Lower leg skin (tissue), 4 donors: ENCODE results near the gene FAM24B. TPM values are rescaled to one million over a fixed set of nuclear protein-coding genes. Genes with fewer than 3 reads are reported as not detected.
"Not testable (repeated sequence)": the region's sequence is repeated elsewhere in the genome, so short reads cannot be mapped to it uniquely, and the experiment has no call there.

Source experiments
- DNase-seq, 2 donors: peaks; one replicate each; pipeline ENCODE4 v3.0.0-alpha.2; 2019; ENCODE audit warnings: low spot score in 2 of 2
- H3K4me3 ChIP-seq: fragments of 200-600 bp; sonication (generic); 2 replicates; pipeline ENCODE4 v1.5.1; 2017; ENCODE audit warnings: mild to moderate bottlenecking, low read depth; ENCODE audit not compliant: poor library complexity, severe bottlenecking
- POLR2A ChIP-seq, 2 donors: fragments of 450-650 bp; IDR thresholded peaks; one replicate each; pipeline ENCODE4 v1.6.1; 2016 to 2017; ENCODE audit warnings: antibody characterized with exemption in 2 of 2, mild to moderate bottlenecking in 1 of 2, moderate library complexity in 1 of 2
- WGBS, 2 donors: methylation state at CpG; one replicate each; pipeline ENCODE4 v1.1.5; 2018; 5-methylcytosine and 5-hydroxymethylcytosine counted together
- intact Hi-C: fragments of 100-400 bp; cut with DNase I; formaldehyde crosslinking; loops from one replicate; pipeline ENCODE4 v1.15.0; 2023; ENCODE audit warnings: low total_unique reads
- total RNA-seq, 4 donors: library from RNA; depleted of rRNA; stranded (reverse); fragments of >200 nt; gene quantifications; one replicate each; pipeline ENCODE4 v1.1.0, GENCODE V29; 2016
- TF ChIP-seq, protein P1 (sequence below), 3 donors: fragments of 450-650 bp; IDR thresholded peaks; one replicate each; pipeline ENCODE4 v1.5.1; 2016; ENCODE audit warnings: antibody characterized with exemption in 3 of 3, mild to moderate bottlenecking in 3 of 3, moderate library complexity in 2 of 3

FAM24B gene
- total RNA-seq, 4 donors from 2014 or later: 1.4 to 5.3 (median 4.0) TPM

DNA sequence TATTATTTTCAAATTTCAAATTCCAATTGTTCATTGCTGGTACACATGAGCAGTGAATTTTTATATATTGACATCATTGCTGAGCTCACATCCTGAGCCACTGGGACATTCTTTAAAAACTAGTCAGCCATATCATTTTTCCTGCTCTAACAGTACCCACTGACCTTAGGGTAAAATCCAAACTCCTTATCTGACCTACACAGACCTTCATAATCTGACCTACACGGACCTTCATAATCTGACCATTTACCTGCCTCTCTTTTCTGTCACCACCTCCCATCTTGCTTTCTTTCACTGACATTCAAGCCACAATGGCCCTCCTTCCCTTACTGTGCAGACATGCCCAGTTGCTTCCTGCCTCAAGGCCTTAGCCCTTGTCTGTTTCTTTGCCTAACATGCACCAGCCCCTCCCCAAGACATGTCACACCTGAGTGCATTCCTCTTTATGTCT, 17.6 kb downstream of the FAM24B start:
- no peak for TF ChIP-seq POLR2A (IDR thresholded peaks at IDR 0.05)
- TF ChIP-seq, protein P1, sequence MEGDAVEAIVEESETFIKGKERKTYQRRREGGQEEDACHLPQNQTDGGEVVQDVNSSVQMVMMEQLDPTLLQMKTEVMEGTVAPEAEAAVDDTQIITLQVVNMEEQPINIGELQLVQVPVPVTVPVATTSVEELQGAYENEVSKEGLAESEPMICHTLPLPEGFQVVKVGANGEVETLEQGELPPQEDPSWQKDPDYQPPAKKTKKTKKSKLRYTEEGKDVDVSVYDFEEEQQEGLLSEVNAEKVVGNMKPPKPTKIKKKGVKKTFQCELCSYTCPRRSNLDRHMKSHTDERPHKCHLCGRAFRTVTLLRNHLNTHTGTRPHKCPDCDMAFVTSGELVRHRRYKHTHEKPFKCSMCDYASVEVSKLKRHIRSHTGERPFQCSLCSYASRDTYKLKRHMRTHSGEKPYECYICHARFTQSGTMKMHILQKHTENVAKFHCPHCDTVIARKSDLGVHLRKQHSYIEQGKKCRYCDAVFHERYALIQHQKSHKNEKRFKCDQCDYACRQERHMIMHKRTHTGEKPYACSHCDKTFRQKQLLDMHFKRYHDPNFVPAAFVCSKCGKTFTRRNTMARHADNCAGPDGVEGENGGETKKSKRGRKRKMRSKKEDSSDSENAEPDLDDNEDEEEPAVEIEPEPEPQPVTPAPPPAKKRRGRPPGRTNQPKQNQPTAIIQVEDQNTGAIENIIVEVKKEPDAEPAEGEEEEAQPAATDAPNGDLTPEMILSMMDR (IDR thresholded peaks at IDR 0.05): no peak
- no peak overlapping the region for H3K4me3 ChIP-seq
- intact Hi-C loops: no loop called here
- 57 to 82% methylated on average over 1 of the region's 1 CpG for WGBS, 2 donors
- no peak for DNase-seq

DNA sequence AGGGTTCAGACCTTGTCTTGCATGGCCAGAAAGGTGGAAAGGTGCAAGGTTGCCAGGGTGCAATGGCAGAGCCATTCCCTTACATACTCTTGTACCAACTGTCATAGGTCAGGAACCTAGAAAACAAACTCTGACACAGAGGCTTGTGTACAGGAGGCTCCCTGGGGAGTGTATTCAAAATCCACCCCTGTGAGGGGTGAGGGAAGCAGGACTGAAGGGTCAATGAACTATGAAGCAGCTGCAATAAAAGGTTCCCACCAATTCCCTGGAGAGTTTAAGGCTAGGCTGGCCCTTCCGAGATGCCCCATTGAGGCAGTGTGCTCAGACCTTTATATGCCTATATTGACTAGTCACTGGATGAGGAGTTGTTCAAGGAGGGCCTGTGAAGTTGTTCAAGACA, 19.9 kb downstream of the FAM24B start:
- no peak overlapping the region for H3K4me3 ChIP-seq
- no peak for DNase-seq
- WGBS, 2 donors: 93 to 100% methylated on average over 1 of the region's 1 CpG
- TF ChIP-seq, protein P1 (IDR thresholded peaks at IDR 0.05): no peak
- TF ChIP-seq POLR2A (IDR thresholded peaks at IDR 0.05): no peak
- intact Hi-C loops: no loop called here

GRCh38 chr10:122858042-122858441, 21.3 kb downstream of the FAM24B start:
- DNase-seq, H3K4me3 ChIP-seq, intact Hi-C loops: not testable (repeated sequence)
- 89 to 97% methylated on average over 5 of the region's 5 CpGs for WGBS, 2 donors

- DNase-seq: no peak
- WGBS, 2 donors: 81 to 90% methylated on average over 1 of the region's 1 CpG
- no peak overlapping the region for H3K4me3 ChIP-seq
- TF ChIP-seq, protein P1 (IDR thresholded peaks at IDR 0.05): no peak
- no peak for TF ChIP-seq POLR2A (IDR thresholded peaks at IDR 0.05)
- intact Hi-C loops: no loop called here
These were observed 22.5 kb downstream of the FAM24B start for GRCh38 chr10:122856902-122857301.

DNA sequence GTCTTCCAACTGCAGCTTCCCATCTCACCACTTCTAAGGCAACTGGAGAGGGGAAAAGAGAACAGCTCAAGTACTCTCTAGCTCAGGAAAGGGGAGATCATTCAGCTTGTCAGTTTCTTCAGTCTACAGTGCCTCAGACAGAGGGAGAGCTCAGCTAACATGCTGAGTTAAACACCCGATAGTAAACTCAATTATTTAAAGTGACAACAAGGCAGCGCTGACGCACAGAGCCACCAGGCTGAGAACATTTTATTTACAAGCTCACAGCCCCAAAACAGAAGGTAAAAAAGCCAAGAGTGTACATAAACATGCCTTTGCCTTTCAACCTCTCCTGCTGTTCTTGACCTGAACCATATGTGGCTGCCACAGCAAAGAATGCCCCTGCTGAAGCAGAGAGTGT, 23.6 kb downstream of the FAM24B start:
- TF ChIP-seq, protein P1 (IDR thresholded peaks at IDR 0.05): no peak
- TF ChIP-seq POLR2A (IDR thresholded peaks at IDR 0.05): no peak
- no peak overlapping the region for H3K4me3 ChIP-seq
- intact Hi-C loops: no loop called here
- 87 to 89% methylated on average over 3 of the region's 3 CpGs for WGBS, 2 donors
- DNase-seq: no peak

GRCh38 chr10:122854648-122855047, 24.7 kb downstream of the FAM24B start:
- no peak overlapping the region for H3K4me3 ChIP-seq
- intact Hi-C loops: no loop called here
- 86 to 91% methylated on average over 5 of the region's 5 CpGs for WGBS, 2 donors
- DNase-seq: no peak
- TF ChIP-seq, protein P1 (IDR thresholded peaks at IDR 0.05): no peak
- no peak for TF ChIP-seq POLR2A (IDR thresholded peaks at IDR 0.05)
